ENCODE measurements around the gene PDE4D.

DNA sequence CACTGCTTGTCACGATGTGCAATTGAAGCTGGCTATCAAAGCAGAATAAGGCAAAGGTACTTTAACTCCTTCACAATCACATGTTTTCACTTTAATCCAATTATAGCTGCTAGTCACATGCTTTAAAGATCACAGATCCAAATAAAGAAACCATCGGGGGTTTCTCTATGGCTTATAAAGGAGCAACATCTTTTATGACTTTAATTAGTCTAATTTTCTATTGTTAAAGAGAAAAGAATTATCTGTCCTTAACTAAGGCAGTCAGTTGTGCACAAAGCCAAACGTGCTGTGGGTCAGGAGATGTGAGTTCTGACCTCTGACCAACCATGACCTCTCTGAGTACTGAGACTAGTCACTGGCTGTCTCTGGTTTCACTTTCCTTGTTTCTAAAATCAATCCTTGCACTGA is 749.6 kb downstream of the PDE4D start:
- TF ChIP-seq POLR2A (IDR thresholded peaks at IDR 0.05): no peak
- TF ChIP-seq, protein P1, sequence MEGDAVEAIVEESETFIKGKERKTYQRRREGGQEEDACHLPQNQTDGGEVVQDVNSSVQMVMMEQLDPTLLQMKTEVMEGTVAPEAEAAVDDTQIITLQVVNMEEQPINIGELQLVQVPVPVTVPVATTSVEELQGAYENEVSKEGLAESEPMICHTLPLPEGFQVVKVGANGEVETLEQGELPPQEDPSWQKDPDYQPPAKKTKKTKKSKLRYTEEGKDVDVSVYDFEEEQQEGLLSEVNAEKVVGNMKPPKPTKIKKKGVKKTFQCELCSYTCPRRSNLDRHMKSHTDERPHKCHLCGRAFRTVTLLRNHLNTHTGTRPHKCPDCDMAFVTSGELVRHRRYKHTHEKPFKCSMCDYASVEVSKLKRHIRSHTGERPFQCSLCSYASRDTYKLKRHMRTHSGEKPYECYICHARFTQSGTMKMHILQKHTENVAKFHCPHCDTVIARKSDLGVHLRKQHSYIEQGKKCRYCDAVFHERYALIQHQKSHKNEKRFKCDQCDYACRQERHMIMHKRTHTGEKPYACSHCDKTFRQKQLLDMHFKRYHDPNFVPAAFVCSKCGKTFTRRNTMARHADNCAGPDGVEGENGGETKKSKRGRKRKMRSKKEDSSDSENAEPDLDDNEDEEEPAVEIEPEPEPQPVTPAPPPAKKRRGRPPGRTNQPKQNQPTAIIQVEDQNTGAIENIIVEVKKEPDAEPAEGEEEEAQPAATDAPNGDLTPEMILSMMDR (IDR thresholded peaks at IDR 0.05): no peak

Data from right lobe of liver (tissue), 4 donors.